Measurements from ENCODE around the gene ATL1.

The ATL1 gene

DNA sequence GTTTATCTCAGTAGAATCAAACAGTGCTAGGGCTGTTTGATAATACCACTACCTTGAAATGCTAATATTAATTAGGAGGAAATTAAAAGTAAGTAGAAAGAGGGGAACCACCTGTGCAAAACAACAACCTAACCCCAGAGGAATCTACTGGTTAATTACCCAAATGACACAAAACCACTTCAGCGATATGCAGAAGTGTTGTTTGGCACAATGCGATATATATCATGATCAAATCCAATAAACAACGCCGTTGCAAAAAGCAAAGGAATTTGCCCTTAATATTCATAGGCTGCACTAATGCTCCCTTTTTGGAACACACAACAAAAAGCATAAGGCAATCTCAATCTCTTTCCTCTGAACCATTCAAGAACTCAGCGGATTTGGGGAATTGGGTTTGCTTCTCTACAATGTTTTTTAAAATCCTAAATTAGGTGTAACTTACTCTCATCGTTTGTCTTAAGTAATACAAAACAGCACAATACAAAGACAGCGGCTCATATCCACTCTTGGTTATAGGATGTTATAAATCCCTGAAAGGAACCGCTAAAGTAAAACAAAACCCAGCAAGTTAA is 29.1 kb upstream of the ATL1 start:
- no peak overlapping the region for H3K27ac ChIP-seq
- no peak for TF ChIP-seq ZFX (IDR thresholded peaks at IDR 0.05)
- TF ChIP-seq, protein P1, sequence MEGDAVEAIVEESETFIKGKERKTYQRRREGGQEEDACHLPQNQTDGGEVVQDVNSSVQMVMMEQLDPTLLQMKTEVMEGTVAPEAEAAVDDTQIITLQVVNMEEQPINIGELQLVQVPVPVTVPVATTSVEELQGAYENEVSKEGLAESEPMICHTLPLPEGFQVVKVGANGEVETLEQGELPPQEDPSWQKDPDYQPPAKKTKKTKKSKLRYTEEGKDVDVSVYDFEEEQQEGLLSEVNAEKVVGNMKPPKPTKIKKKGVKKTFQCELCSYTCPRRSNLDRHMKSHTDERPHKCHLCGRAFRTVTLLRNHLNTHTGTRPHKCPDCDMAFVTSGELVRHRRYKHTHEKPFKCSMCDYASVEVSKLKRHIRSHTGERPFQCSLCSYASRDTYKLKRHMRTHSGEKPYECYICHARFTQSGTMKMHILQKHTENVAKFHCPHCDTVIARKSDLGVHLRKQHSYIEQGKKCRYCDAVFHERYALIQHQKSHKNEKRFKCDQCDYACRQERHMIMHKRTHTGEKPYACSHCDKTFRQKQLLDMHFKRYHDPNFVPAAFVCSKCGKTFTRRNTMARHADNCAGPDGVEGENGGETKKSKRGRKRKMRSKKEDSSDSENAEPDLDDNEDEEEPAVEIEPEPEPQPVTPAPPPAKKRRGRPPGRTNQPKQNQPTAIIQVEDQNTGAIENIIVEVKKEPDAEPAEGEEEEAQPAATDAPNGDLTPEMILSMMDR (conservative IDR thresholded peaks at IDR 0.05) = no peak

DNA sequence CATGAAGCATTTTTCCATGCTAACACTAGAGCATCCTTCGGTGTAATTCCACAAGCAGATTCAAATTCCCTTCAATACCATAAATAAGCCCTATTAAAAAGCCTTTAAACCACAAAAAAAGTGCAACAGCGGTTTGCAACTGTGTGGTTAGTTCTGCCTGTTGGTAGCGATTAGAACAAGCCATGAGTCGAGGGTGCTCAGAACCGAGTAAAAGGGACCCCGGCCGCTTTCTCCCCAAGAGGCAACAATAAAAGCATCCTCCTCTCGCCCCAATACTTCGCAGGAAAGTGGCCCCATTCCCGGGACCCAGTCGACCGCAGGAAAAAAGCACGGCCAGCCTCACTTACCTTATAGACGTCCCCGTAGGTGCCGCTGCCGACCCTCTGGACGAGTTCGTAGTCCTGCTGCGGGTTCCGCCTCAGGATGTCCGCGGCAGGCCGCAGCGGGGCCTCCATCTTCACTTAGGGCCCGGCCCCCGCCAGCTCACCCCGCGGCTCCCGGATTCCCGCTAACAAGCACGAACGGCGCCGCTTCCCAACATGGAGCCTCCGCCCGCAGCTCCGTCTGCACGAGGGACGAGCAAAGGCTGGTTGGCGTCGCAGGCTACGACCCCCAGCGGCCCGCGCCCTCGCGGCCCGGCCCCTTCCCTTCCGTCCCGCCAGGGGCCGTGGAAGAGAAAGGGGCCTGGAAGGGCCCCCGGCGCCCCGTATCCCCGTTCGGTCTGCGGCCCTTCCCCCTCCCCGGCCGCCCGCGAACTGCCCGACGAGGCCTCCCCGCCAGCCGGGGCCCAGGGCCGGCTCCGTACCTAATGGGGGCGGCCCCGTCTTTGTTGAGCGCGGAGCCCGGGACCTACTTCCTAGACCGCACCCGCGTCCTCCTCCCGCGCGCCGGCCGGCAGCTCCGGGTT is 28.1 kb upstream of the ATL1 start:
- H3K27ac ChIP-seq = peak overlapping the region; percentile 87
- TF ChIP-seq, protein P1 (conservative IDR thresholded peaks at IDR 0.05) = 0 out of 2 replicates have a peak, but pooled peaks have one; percentile 51
- peak; percentile 91 for TF ChIP-seq ZFX (IDR thresholded peaks at IDR 0.05)

DNA sequence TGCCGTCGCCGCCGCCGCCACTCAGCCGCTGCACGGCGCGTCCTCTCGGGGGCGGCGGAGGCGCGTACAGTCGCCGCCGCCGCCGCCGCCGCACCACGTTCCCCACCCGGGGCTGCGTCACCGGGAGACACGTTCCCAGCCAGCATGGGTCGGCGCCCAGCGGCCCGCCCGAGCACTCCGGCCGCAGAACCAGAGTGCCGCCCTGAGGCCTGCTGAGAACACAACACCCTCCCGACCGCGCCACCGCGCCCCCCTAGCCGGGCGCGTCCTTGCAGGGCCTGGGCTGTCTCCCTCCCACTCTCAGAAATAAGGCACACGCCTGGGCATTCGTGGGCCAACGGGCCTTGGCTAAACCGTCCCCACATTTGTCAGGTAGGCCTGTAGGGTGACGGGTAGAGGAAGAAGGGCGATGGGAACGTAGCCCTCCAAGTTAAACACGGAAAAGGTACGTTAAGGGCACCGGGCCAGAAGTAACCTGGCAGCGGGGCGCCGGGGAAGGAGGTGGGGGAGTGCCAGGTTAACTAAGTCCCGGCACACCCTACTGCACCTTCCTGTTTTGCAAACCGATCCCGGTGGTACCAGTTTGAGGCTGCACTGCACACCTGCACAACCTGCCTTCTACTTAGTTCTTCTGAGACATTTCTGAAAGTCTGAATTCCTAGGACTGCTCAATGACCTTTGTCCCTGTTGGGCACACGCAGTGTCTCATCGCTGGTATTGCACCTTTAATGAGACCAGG is 27.3 kb upstream of the ATL1 start, which contains the start of gene MAP4K5:
Gene MAP4K5, minus strand, starts transcription at position 68 of the 739 bp plus-strand sequence. CDS start 520 bp downstream, outside the sequence.
- TF ChIP-seq, protein P1 (conservative IDR thresholded peaks at IDR 0.05) = peak; percentile 99
- no peak for TF ChIP-seq ZFX (IDR thresholded peaks at IDR 0.05)
- H3K27ac ChIP-seq = peak within 1 kb of the TSS; percentile 87

DNA sequence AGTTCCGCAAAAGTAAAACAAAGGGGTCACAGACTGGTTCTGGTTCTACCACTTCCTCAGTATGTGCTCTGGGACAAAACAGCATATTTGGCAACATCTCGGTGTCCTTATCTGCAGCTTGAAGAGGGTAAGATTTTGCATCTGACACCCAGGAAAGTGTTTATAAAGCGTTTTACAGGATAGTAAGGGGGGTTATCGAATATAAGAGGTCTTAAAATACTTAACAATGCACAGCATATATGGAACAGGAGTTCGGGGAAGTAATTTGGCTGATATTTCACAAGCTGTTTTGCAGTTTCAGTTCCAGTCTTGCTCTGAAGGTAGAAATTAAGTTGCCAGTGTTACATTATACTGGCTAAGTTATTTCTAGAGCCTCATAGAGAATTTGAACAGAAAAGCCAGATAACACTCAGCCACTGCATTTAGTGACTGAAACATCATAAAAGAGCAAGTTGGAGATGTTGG is 26.7 kb upstream of the ATL1 start:
- TF ChIP-seq, protein P1 (conservative IDR thresholded peaks at IDR 0.05) = no peak
- TF ChIP-seq ZFX (IDR thresholded peaks at IDR 0.05) = no peak
- H3K27ac ChIP-seq = peak overlapping the region; percentile 87

DNA sequence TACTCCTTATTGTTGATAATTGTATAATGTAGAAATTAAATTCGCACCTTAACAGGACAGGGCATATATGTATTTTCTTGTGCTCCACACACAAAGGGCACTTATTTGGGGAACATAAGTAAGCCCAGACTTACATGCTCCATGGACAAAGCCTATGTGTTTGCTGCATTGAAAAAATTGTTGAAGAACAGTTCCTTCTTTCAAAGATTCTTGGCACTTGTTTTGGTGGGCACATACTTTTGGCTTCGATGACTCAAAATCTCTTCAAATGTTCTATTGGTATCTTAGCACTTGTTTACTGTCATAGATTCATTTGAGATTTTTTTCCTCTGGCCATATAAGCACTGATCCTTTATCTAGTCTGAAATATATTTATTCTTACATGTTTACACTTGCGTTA is 26.1 kb upstream of the ATL1 start:
- TF ChIP-seq, protein P1 (conservative IDR thresholded peaks at IDR 0.05) = no peak
- no peak for TF ChIP-seq ZFX (IDR thresholded peaks at IDR 0.05)
- no peak overlapping the region for H3K27ac ChIP-seq

DNA sequence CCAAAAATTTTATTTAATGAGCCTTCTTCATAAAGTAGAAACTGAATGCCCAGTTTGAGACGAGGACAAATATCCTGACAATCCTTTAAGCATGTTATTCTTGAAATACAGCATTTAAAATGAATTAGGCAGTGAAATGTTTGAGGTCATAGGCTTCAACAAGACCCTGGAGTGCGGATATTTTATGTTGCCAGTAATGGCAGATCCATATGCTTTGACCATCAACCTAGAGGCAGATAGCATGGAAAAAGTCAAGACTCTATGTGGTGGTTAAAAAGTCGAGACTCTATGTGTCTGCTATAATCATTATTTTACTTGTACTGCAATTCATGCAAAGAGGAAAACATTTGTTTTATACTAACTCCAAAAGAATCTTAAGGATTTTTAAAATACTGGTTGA is 25.5 kb upstream of the ATL1 start:
- no peak for TF ChIP-seq ZFX (IDR thresholded peaks at IDR 0.05)
- TF ChIP-seq, protein P1 (conservative IDR thresholded peaks at IDR 0.05) = no peak
- no peak overlapping the region for H3K27ac ChIP-seq

Data from C4-2B (cell line).